Upper lobe of right lung (tissue), 1 donor: ENCODE data around the gene FAM81B. TPM values are rescaled to one million over a fixed set of nuclear protein-coding genes. Genes with fewer than 3 reads are reported as not detected.

Experiments
- ATAC-seq: fragments of 200-7000 bp; cut with Tn5 transposase; one replicate; pipeline ENCODE4 v1.9.1; 2020; ENCODE audit warnings: mild to moderate bottlenecking, moderate library complexity
- DNase-seq: peaks from one replicate; pipeline ENCODE4 v3.0.0-alpha.2; 2020
- H3K27ac ChIP-seq: fragments of 200-600 bp; one replicate; pipeline ENCODE4 v1.8.0; 2022
- H3K27me3 ChIP-seq: fragments of 200-600 bp; one replicate; pipeline ENCODE4 v1.8.0; 2022; ENCODE audit warnings: mild to moderate bottlenecking
- H3K36me3 ChIP-seq: fragments of 200-600 bp; one replicate; pipeline ENCODE4 v1.8.0; 2022
- H3K4me1 ChIP-seq: fragments of 200-600 bp; one replicate; pipeline ENCODE4 v1.8.0; 2022
- H3K4me3 ChIP-seq: fragments of 200-600 bp; one replicate; pipeline ENCODE4 v1.8.0; 2022; ENCODE audit warnings: mild to moderate bottlenecking
- H3K9me3 ChIP-seq: fragments of 200-600 bp; one replicate; pipeline ENCODE4 v1.8.0; 2022
- CTCF ChIP-seq: fragments of 200-600 bp; IDR thresholded peaks from one replicate; pipeline ENCODE4 v1.8.0; 2022; ENCODE audit warnings: antibody characterized with exemption
- intact Hi-C: fragments of 100-400 bp; cut with DNase I; formaldehyde crosslinking; loops from one replicate; pipeline ENCODE4 v1.11.0; 2022
- total RNA-seq: library from RNA; stranded (reverse); fragmentation: NEBNext Ultra II Directional; extraction: Animal tissue kit (Norgen Biotek cat#: 25700); gene quantifications from one replicate; pipeline ENCODE4 v1.2.1, GENCODE V29; 2021
- donor health status: DM: no; HTN: yes; CAD: no; lungs with severe emphysema.

Gene FAM81B
- total RNA-seq, 1 donor from 2014 or later: not detected

DNA sequence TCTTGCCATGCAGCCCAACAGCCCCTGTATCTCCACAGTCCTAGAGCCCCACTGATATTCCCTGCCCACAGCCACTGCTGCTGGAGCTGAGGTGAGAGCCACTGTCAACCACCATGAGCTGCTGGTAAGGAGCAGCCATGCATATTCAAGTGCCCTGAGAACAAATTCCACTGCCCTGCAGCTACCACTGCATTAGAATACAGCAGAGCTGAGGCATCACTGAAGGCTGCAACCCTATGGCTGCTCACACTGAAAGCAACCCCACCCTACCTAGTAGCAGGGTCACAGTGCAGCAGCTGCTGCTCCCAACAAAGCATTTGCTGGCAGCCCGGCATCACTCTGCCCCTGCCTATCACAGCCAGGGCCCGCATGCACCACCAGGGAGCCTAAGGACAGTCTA, 95.0 kb downstream of the FAM81B start:
- no peak for DNase-seq
- Histone ChIP-seq H3K27ac (no peak overlapping the region), H3K9me3 (peaks cover 10% of the 10 kb centered on the region), H3K4me3 (no peak overlapping the region), H3K27me3 (no peaks in the 10 kb centered on the region), H3K36me3 (peaks cover 95% of the 10 kb centered on the region), H3K4me1 (no peaks in the 10 kb centered on the region)
- intact Hi-C loops: no loop called here
- no peak for TF ChIP-seq CTCF
- peak; percentile 10 for ATAC-seq

GRCh38 chr5:95487880-95488279, 96.7 kb downstream of the FAM81B start:
- Histone ChIP-seq H3K9me3 (peaks cover 10% of the 10 kb centered on the region), H3K4me3 (no peak overlapping the region), H3K27ac (no peak overlapping the region), H3K27me3 (no peaks in the 10 kb centered on the region), H3K4me1 (no peaks in the 10 kb centered on the region), H3K36me3 (peaks cover 83% of the 10 kb centered on the region)
- TF ChIP-seq CTCF: no peak
- intact Hi-C loops: no loop called here
- ATAC-seq: no peak
- no peak for DNase-seq

Other genes with a start within 250 kb of the FAM81B start
- 40.7 TPM for gene MCTP1, start 106.3 kb upstream of the FAM81B start, total RNA-seq
- gene SKIC3, start 163.6 kb downstream of the FAM81B start, total RNA-seq: 68.7 TPM
- 5.7 TPM for gene ARSK, start 163.7 kb downstream of the FAM81B start, total RNA-seq
- gene GPR150, start 228.7 kb downstream of the FAM81B start, total RNA-seq: 0.49 TPM